Natural killer cell (primary cell): ENCODE measurements around the gene TSPAN18. TPM values are rescaled to one million over a fixed set of nuclear protein-coding genes. Genes with fewer than 3 reads are reported as not detected.

ENCODE experiments used
- ATAC-seq, 3 donors: fragments of 150-1000 bp in 2 of 3; fragments of 200-7000 bp in 1 of 3; cut with Tn5 transposase; 1 replicate in 1 of 3; 2 replicates in 2 of 3; pipeline ENCODE4 v1.10.0; 2021; ENCODE audit warnings: mild to moderate bottlenecking in 2 of 3, moderate library complexity in 2 of 3
- DNase-seq, 2 donors: peaks; one replicate each; pipeline versions ENCODE4 v3.0.0 to v3.0.0-alpha.2; 2013 to 2021; ENCODE audit warnings: mixed read lengths in 1 of 2
- H3K27ac ChIP-seq: one replicate; pipeline ENCODE4 v1.5.1; 2013; ENCODE audit warnings: mild to moderate bottlenecking, low read length
- H3K27me3 ChIP-seq: one replicate; pipeline ENCODE4 v1.6.1; 2013; ENCODE audit warnings: low read length; ENCODE audit not compliant: control insufficient read depth, insufficient read depth
- H3K36me3 ChIP-seq: one replicate; pipeline ENCODE4 v1.6.1; 2013; ENCODE audit warnings: low read length; ENCODE audit not compliant: control insufficient read depth, insufficient read depth
- H3K4me1 ChIP-seq: one replicate; pipeline ENCODE4 v1.6.1; 2013; ENCODE audit warnings: low read length; ENCODE audit not compliant: control insufficient read depth, insufficient read depth
- H3K4me3 ChIP-seq: one replicate; pipeline ENCODE4 v1.5.1; 2013; ENCODE audit warnings: low read length
- H3K9me3 ChIP-seq: one replicate; pipeline ENCODE4 v1.6.1; 2013; ENCODE audit warnings: low read length; ENCODE audit not compliant: control insufficient read depth, insufficient read depth
- H3K27ac Mint-ChIP-seq, 2 donors: one replicate each; pipeline ENCODE4 v1.8.0; 2022; ENCODE audit warnings: mild to moderate bottlenecking in 2 of 2, mixed read lengths in 2 of 2, moderate library complexity in 1 of 2
- H3K27me3 Mint-ChIP-seq, 2 donors: one replicate each; pipeline ENCODE4 v1.8.0; 2022; ENCODE audit warnings: low read depth in 2 of 2, mixed read lengths in 2 of 2
- H3K36me3 Mint-ChIP-seq: one replicate; pipeline ENCODE4 v1.8.0; 2022; ENCODE audit warnings: mixed read lengths
- H3K4me1 Mint-ChIP-seq, 2 donors: one replicate each; pipeline ENCODE4 v1.8.0; 2022; ENCODE audit warnings: mixed read lengths in 2 of 2
- H3K4me3 Mint-ChIP-seq: one replicate; pipeline ENCODE4 v1.8.0; 2022; ENCODE audit warnings: mild to moderate bottlenecking, moderate library complexity, mixed read lengths
- H3K9me3 Mint-ChIP-seq, 2 donors: one replicate each; pipeline ENCODE4 v1.8.0; 2022; ENCODE audit warnings: mixed read lengths in 2 of 2
- WGBS: methylation state at CpG from one replicate; pipeline ENCODE4 v1.1.7; 2013; ENCODE audit warnings: missing lambda C conversion rate; ENCODE audit not compliant: insufficient coverage; 5-methylcytosine and 5-hydroxymethylcytosine counted together
- intact Hi-C: fragments of 100-400 bp; cut with micrococcal nuclease; formaldehyde crosslinking; loops from one replicate; pipeline ENCODE4 v1.14.2; 2022
- total RNA-seq, 4 donors: library from RNA; stranded (reverse); fragments of 120-200 nt in 1 of 4; gene quantifications; one replicate each; pipeline versions ENCODE4 v1.2.3 to v1.2.4, GENCODE V29; 2013 to 2022
- TF ChIP-seq, protein P1 (sequence below): fragments of 200-600 bp; IDR thresholded peaks from one replicate; pipeline ENCODE4 v1.8.0; 2022; ENCODE audit warnings: antibody characterized with exemption

TSPAN18 gene
- total RNA-seq, 3 donors from 2014 or later (not counting 1 experiment from before 2014, with no cell fraction given) = 1.9 to 2.4 (median 2.3) TPM

DNA sequence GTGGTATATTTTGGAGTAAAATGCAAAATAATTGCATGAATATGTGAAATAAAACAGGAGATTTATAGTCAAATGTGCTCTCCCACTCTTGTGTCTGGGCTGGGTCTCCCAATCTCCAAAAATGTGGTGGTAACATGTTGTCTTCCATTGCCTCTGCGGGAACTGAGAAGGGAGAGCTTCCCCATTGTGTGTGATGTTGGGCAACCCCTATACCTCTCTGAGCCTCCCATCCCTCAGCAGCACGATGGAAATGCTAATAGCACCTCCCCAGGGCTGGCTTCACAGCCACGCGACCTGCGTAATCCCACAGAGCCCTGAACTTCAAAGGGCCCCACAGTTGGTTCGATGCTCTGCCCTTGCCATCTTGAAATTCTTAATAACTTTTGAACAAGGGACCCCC lies 151.9 kb downstream of the TSPAN18 start:
- no peaks in the 10 kb centered on the region for H3K36me3 ChIP-seq
- Mint-ChIP-seq H3K27ac (no peak overlapping the region), H3K4me3 (no peak overlapping the region), H3K9me3 (no peaks in the 10 kb centered on the region), H3K4me1 (no peaks in the 10 kb centered on the region), H3K27me3 (peaks cover 13 to 38% of the 10 kb centered on the region in 2 donors), H3K36me3 (no peaks in the 10 kb centered on the region)
- H3K27me3 ChIP-seq = no peaks in the 10 kb centered on the region
- no peak overlapping the region for H3K27ac ChIP-seq
- no peak for ATAC-seq
- no peak for DNase-seq
- no peaks in the 10 kb centered on the region for H3K4me1 ChIP-seq
- intact Hi-C loops = no loop called here
- TF ChIP-seq, protein P1, sequence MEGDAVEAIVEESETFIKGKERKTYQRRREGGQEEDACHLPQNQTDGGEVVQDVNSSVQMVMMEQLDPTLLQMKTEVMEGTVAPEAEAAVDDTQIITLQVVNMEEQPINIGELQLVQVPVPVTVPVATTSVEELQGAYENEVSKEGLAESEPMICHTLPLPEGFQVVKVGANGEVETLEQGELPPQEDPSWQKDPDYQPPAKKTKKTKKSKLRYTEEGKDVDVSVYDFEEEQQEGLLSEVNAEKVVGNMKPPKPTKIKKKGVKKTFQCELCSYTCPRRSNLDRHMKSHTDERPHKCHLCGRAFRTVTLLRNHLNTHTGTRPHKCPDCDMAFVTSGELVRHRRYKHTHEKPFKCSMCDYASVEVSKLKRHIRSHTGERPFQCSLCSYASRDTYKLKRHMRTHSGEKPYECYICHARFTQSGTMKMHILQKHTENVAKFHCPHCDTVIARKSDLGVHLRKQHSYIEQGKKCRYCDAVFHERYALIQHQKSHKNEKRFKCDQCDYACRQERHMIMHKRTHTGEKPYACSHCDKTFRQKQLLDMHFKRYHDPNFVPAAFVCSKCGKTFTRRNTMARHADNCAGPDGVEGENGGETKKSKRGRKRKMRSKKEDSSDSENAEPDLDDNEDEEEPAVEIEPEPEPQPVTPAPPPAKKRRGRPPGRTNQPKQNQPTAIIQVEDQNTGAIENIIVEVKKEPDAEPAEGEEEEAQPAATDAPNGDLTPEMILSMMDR = no peak
- 77% methylated on average over 5 of the region's 6 CpGs for WGBS
- no peak overlapping the region for H3K4me3 ChIP-seq
- no peaks in the 10 kb centered on the region for H3K9me3 ChIP-seq

DNA sequence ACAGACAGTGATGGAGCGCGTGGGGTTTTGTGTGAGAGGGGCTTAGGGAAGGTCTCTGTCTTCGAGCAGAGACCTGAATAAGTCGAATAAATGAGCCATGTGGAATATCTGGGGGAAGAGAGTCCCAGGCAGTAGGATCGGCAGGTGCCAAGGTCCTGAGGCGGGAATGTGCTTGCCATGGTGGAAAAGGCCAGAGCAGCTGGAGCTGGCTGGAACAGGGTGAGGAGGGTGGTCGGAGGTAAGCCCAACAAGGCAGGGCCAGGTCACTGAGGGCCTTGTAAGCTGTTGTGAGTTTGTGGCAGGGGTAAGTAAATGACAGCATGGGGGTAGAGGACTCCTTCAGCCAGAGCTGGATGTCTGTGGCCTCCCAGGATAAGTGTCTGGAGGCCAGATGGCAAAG lies 152.7 kb downstream of the TSPAN18 start:
- H3K27me3 Mint-ChIP-seq = peaks cover 16 to 40% of the 10 kb centered on the region in 2 donors

DNA sequence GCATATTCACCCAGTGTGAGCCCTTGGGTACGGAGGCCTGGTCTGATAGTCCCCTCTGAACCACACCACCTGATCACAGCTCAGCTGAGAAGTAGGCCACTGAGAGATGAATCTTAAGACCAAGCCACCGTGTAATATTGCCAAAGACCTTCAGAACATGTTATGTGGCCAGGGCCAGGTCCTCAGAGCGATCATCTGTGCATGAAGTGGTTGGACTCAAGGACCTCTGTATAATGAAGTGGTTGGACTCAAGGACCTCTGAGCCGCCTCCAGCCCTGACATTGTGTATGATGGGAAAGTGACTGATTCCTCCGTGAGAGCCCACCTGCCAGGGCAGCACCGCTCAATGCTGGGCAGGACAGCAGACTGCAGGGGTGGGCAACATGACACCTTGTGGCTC lies 153.7 kb downstream of the TSPAN18 start:
- ATAC-seq (no peak), DNase-seq (no peak)
- WGBS = 92% methylated on average over 6 of the region's 6 CpGs
- Mint-ChIP-seq H3K27me3 (peaks cover 15 to 34% of the 10 kb centered on the region in 2 donors), H3K27ac (no peak overlapping the region), H3K4me3 (no peak overlapping the region), H3K9me3 (no peaks in the 10 kb centered on the region), H3K4me1 (no peaks in the 10 kb centered on the region), H3K36me3 (no peaks in the 10 kb centered on the region)
- intact Hi-C loops = no loop called here
- Histone ChIP-seq H3K4me3 (no peak overlapping the region), H3K36me3 (no peaks in the 10 kb centered on the region), H3K27me3 (no peaks in the 10 kb centered on the region), H3K27ac (no peak overlapping the region), H3K9me3 (no peaks in the 10 kb centered on the region), H3K4me1 (no peaks in the 10 kb centered on the region)
- TF ChIP-seq, protein P1 = no peak

More for the DNA sequence above, 152.7 kb downstream of the TSPAN18 start:
- no peak overlapping the region for H3K27ac ChIP-seq
- no peak overlapping the region for H3K4me3 ChIP-seq
- no peaks in the 10 kb centered on the region for H3K27me3 ChIP-seq
- TF ChIP-seq, protein P1 = no peak
- WGBS = 92% methylated on average over 7 of the region's 7 CpGs
- intact Hi-C loops = no loop called here
- no peak for DNase-seq
- H3K4me1 ChIP-seq = no peaks in the 10 kb centered on the region
- no peaks in the 10 kb centered on the region for H3K9me3 ChIP-seq
- H3K27ac Mint-ChIP-seq = no peak overlapping the region
- no peaks in the 10 kb centered on the region for H3K36me3 ChIP-seq
- H3K4me3 Mint-ChIP-seq = no peak overlapping the region
- no peaks in the 10 kb centered on the region for H3K9me3 Mint-ChIP-seq
- ATAC-seq = no peak
- no peaks in the 10 kb centered on the region for H3K36me3 Mint-ChIP-seq
- no peaks in the 10 kb centered on the region for H3K4me1 Mint-ChIP-seq

DNA sequence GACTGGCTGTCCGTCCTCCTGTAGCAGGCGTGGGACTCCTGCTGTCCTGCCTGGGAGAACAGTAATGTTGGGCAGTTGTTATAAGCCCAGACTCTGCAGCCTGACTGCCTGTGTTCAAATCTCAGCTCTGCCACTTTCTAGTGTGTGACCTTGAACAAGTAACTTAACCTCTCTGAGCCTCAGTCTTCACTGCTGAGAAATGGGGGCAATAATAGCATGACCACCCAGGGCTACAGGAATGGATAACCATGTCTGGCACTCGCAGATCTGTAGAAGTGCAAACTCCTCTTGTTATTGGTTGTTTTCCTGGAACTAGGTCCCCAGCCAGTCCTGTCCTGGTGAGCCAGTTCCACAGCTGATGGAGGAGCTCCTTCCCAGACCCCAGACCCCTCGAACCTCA lies 154.2 kb downstream of the TSPAN18 start:
- H3K27me3 Mint-ChIP-seq = peaks cover 15 to 31% of the 10 kb centered on the region in 2 donors
- DNase-seq (no peak), ATAC-seq (no peak)
- H3K36me3 Mint-ChIP-seq = no peaks in the 10 kb centered on the region
- H3K4me1 Mint-ChIP-seq = no peaks in the 10 kb centered on the region
- no peaks in the 10 kb centered on the region for H3K27me3 ChIP-seq
- no peaks in the 10 kb centered on the region for H3K4me1 ChIP-seq
- H3K9me3 ChIP-seq = no peaks in the 10 kb centered on the region
- H3K9me3 Mint-ChIP-seq = no peaks in the 10 kb centered on the region
- intact Hi-C loops = no loop called here
- H3K36me3 ChIP-seq = no peaks in the 10 kb centered on the region
- H3K27ac ChIP-seq = no peak overlapping the region
- H3K4me3 Mint-ChIP-seq = no peak overlapping the region
- H3K4me3 ChIP-seq = no peak overlapping the region
- 90% methylated on average over 4 of the region's 4 CpGs for WGBS
- TF ChIP-seq, protein P1 = no peak
- no peak overlapping the region for H3K27ac Mint-ChIP-seq
